Lower leg skin (tissue), 4 donors: ENCODE measurements around the gene SPIRE2. TPM values are rescaled to one million over a fixed set of nuclear protein-coding genes. Genes with fewer than 3 reads are reported as not detected.

Experiments
- DNase-seq, 2 donors: peaks; one replicate each; pipeline ENCODE4 v3.0.0-alpha.2; 2019; ENCODE audit warnings: low spot score in 2 of 2
- H3K4me3 ChIP-seq: fragments of 200-600 bp; sonication (generic); 2 replicates; pipeline ENCODE4 v1.5.1; 2017; ENCODE audit warnings: mild to moderate bottlenecking, low read depth; ENCODE audit not compliant: poor library complexity, severe bottlenecking
- POLR2A ChIP-seq, 2 donors: fragments of 450-650 bp; IDR thresholded peaks; one replicate each; pipeline ENCODE4 v1.6.1; 2016 to 2017; ENCODE audit warnings: antibody characterized with exemption in 2 of 2, mild to moderate bottlenecking in 1 of 2, moderate library complexity in 1 of 2
- WGBS, 2 donors: methylation state at CpG; one replicate each; pipeline ENCODE4 v1.1.5; 2018; 5-methylcytosine and 5-hydroxymethylcytosine counted together
- intact Hi-C: fragments of 100-400 bp; cut with DNase I; formaldehyde crosslinking; loops from one replicate; pipeline ENCODE4 v1.15.0; 2023; ENCODE audit warnings: low total_unique reads
- total RNA-seq, 4 donors: library from RNA; depleted of rRNA; stranded (reverse); fragments of >200 nt; gene quantifications; one replicate each; pipeline ENCODE4 v1.1.0, GENCODE V29; 2016
- TF ChIP-seq, protein P1 (sequence below), 3 donors: fragments of 450-650 bp; IDR thresholded peaks; one replicate each; pipeline ENCODE4 v1.5.1; 2016; ENCODE audit warnings: antibody characterized with exemption in 3 of 3, mild to moderate bottlenecking in 3 of 3, moderate library complexity in 2 of 3

Gene SPIRE2
- total RNA-seq, 4 donors from 2014 or later = 2.0 to 5.9 (median 3.9) TPM

DNA sequence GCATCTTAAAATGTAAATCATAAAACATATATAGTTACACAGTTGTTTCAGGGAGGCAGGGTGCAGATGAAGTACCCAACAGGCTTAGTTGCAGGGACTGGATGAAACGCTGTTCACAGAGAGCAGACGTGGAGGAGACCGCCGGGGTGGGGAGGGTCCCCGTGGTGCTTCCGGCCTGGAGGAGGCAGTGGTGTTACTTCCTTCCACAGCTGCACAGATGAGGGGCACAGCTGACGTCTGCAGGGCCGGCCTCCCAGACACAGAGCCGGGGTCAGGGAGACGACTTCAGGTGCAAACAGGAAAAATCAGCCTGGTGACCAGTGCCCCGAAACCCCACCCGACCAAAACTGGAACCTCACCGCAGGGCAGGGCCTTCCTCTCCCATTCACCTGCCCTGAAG is 17.1 kb downstream of the SPIRE2 start:
- 66 to 76% methylated on average over 13 of the region's 13 CpGs for WGBS, 2 donors
- intact Hi-C loops = no loop called here
- no peak overlapping the region for H3K4me3 ChIP-seq
- DNase-seq = no peak
- TF ChIP-seq POLR2A (IDR thresholded peaks at IDR 0.05) = no peak
- TF ChIP-seq, protein P1, sequence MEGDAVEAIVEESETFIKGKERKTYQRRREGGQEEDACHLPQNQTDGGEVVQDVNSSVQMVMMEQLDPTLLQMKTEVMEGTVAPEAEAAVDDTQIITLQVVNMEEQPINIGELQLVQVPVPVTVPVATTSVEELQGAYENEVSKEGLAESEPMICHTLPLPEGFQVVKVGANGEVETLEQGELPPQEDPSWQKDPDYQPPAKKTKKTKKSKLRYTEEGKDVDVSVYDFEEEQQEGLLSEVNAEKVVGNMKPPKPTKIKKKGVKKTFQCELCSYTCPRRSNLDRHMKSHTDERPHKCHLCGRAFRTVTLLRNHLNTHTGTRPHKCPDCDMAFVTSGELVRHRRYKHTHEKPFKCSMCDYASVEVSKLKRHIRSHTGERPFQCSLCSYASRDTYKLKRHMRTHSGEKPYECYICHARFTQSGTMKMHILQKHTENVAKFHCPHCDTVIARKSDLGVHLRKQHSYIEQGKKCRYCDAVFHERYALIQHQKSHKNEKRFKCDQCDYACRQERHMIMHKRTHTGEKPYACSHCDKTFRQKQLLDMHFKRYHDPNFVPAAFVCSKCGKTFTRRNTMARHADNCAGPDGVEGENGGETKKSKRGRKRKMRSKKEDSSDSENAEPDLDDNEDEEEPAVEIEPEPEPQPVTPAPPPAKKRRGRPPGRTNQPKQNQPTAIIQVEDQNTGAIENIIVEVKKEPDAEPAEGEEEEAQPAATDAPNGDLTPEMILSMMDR (IDR thresholded peaks at IDR 0.05) = no peak

GRCh38 chr16:89847051-89847939 is 19.0 kb downstream of the SPIRE2 start:
- H3K4me3 ChIP-seq = no peak overlapping the region
- TF ChIP-seq, protein P1 (IDR thresholded peaks at IDR 0.05) = no peak
- TF ChIP-seq POLR2A (IDR thresholded peaks at IDR 0.05) = no peak
- WGBS, 2 donors = 71 to 73% methylated on average over 25 to 26 of the region's 26 CpGs
- DNase-seq = no peak
- intact Hi-C loops = no loop called here

DNA sequence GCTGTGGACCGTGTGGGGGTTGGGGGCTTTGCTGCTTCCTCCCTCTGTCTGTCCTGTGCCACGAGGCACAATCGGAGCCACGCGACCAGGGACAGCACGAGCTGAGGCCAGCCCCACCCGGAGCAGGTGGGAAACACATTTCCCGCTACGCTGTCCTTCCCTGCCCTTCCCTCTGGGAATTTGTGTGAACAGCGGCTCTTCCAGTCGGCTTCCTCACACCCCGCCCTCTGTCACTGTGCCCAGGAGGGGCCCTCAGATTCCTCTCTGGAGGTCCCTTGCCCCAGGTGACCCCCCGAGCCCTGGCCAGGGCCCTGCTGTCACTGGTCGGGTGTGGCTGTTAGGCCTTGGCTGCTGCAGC is 19.6 kb downstream of the SPIRE2 start:
- no peak for DNase-seq
- 42 to 57% methylated on average over 14 of the region's 14 CpGs for WGBS, 2 donors
- intact Hi-C loops = no loop called here
- no peak overlapping the region for H3K4me3 ChIP-seq
- TF ChIP-seq POLR2A (IDR thresholded peaks at IDR 0.05) = no peak
- TF ChIP-seq, protein P1 (IDR thresholded peaks at IDR 0.05) = no peak

- no peak overlapping the region for H3K4me3 ChIP-seq
- intact Hi-C loops = no loop called here
- 93 to 94% methylated on average over 9 to 11 of the region's 11 CpGs for WGBS, 2 donors
- TF ChIP-seq POLR2A (IDR thresholded peaks at IDR 0.05) = no peak
- TF ChIP-seq, protein P1 (IDR thresholded peaks at IDR 0.05) = no peak
- no peak for DNase-seq
Observed at GRCh38 chr16:89848974-89849373, 20.7 kb downstream of the SPIRE2 start.

- 90 to 91% methylated on average over 21 of the region's 21 CpGs for WGBS, 2 donors
- intact Hi-C loops = no loop called here
- H3K4me3 ChIP-seq = no peak overlapping the region
- no peak for DNase-seq
- TF ChIP-seq POLR2A (IDR thresholded peaks at IDR 0.05) = no peak
- TF ChIP-seq, protein P1 (IDR thresholded peaks at IDR 0.05) = no peak
Observed at GRCh38 chr16:89853306-89853993, 25.2 kb downstream of the SPIRE2 start.
